Large intestine (tissue), 3 donors: ENCODE data around the gene GRID1. TPM values are rescaled to one million over a fixed set of nuclear protein-coding genes. Genes with fewer than 3 reads are reported as not detected.
A peak's percentile ranks its signal among the peaks of the same experiment; 100 is the strongest.

Experiments
- DNase-seq, 2 donors: peaks; one replicate each; pipeline versions ENCODE4 v3.0.0 to v3.0.0-alpha.2; 2013
- H3K27ac ChIP-seq: one replicate; pipeline ENCODE4 v1.5.1; 2013; ENCODE audit warnings: low read length
- H3K27me3 ChIP-seq: 2 replicates; pipeline ENCODE4 v1.6.1; 2013; ENCODE audit warnings: low read length; ENCODE audit not compliant: control insufficient read depth, insufficient read depth
- H3K36me3 ChIP-seq: 2 replicates; pipeline ENCODE4 v1.6.1; 2013; ENCODE audit warnings: low read length; ENCODE audit not compliant: control insufficient read depth, insufficient read depth
- H3K4me1 ChIP-seq: one replicate; pipeline ENCODE4 v1.6.1; 2013; ENCODE audit warnings: low read length; ENCODE audit not compliant: control insufficient read depth, insufficient read depth
- H3K4me3 ChIP-seq: one replicate; pipeline ENCODE4 v1.5.1; 2013; ENCODE audit warnings: low read length
- H3K9me3 ChIP-seq: one replicate; pipeline ENCODE4 v1.6.1; 2013; ENCODE audit warnings: mild to moderate bottlenecking, low read depth, low read length, moderate library complexity; ENCODE audit not compliant: control insufficient read depth
- WGBS: methylation state at CpG from one replicate; pipeline ENCODE4 v1.1.5; 2013; ENCODE audit warnings: low lambda C conversion rate; ENCODE audit not compliant: insufficient coverage; 5-methylcytosine and 5-hydroxymethylcytosine counted together
- polyA plus RNA-seq: library from polyadenylated mRNA; unstranded; fragments of 120-200 nt; gene quantifications from one replicate; pipeline ENCODE4 v1.2.1, GENCODE V29; 2013

GRID1 gene
- polyA plus RNA-seq, 1 donor = 1.7 TPM

DNA sequence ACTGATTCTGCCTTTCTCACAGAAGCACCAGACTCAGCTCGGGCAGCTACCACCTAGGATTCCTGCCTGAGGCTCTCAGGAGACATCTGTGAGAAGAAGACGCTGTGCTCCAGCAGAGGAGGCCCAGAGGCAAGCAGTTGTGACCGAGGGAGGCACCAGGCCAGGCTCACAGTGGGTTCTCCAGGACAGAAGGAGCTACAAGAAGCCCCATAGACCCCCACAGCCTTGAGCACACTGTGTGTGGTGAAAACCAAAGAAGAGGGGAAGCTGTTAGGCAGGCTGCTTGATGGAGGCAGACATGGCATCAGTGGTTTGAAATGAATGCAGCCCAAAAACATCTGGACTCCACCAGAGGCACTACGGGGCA is 198.8 kb downstream of the GRID1 start:
- H3K4me1 ChIP-seq = peaks cover 49% of the 10 kb centered on the region
- H3K36me3 ChIP-seq = no peaks in the 10 kb centered on the region
- no CpG with 5 or more reads among the region's 4 CpGs for WGBS
- no peak for DNase-seq
- H3K4me3 ChIP-seq = no peak overlapping the region
- H3K27ac ChIP-seq = peak overlapping the region; percentile 48
- peaks cover 3% of the 10 kb centered on the region for H3K9me3 ChIP-seq
- H3K27me3 ChIP-seq = no peaks in the 10 kb centered on the region

DNA sequence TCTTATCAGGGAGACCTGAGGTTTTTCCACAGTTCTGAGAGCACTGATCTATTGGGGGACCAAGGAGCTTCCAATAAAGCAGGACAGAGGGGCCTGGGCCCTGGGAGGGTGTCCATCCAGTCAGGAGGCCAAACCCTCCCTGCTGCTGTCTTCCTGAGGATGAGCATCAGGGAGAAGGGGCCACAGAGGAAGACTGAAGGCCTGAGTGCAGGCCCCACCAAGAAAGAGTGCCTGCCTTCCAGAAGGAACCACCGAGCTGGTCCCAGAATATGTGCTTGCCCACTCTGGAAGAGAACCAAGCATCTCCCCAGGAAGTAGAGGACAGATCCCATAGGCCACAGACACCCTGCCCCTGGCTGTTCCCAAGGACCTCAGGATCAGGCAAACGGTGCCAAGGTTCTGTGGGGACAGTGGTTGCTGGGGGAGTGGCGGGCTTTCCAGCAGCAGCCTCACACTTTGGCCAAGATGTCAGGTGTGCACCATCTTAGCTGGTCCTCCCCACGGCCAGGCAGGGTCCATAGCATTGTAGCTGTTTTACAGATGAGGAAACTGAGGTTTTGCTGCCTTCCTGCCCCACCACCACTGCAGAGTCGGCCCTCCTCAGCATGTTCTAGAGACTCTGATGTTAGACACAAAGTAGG is 199.4 kb downstream of the GRID1 start:
- no peak overlapping the region for H3K27ac ChIP-seq
- H3K27me3 ChIP-seq = no peaks in the 10 kb centered on the region
- H3K4me3 ChIP-seq = no peak overlapping the region
- no peaks in the 10 kb centered on the region for H3K36me3 ChIP-seq
- no peak for DNase-seq
- H3K4me1 ChIP-seq = peaks cover 55% of the 10 kb centered on the region
- H3K9me3 ChIP-seq = peaks cover 3% of the 10 kb centered on the region
- no CpG with 5 or more reads among the region's 5 CpGs for WGBS

DNA sequence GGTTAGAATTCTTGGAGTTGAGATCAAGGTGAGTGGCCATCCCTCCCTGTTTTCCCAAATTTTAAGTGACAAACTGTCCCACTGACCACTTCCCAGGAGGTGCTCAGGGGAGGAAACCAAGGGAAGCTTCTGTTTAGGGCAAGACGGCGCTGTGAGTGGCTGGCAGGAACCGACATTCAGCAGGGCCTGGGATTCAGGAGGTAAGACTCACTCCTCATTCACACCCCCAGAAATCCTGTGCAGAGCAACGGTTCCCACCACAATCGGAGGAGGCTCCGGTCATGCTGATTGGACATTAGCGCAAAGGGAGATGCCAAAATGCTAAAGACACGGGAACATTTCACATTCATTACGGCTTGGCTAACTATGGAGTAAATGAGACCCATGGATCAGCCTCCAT is 200.9 kb downstream of the GRID1 start:
- peaks cover 3% of the 10 kb centered on the region for H3K9me3 ChIP-seq
- H3K36me3 ChIP-seq = no peaks in the 10 kb centered on the region
- H3K4me3 ChIP-seq = no peak overlapping the region
- H3K4me1 ChIP-seq = peaks cover 58% of the 10 kb centered on the region
- no peaks in the 10 kb centered on the region for H3K27me3 ChIP-seq
- DNase-seq = no peak
- no peak overlapping the region for H3K27ac ChIP-seq
- 100% methylated on average over 2 of the region's 9 CpGs for WGBS

DNA sequence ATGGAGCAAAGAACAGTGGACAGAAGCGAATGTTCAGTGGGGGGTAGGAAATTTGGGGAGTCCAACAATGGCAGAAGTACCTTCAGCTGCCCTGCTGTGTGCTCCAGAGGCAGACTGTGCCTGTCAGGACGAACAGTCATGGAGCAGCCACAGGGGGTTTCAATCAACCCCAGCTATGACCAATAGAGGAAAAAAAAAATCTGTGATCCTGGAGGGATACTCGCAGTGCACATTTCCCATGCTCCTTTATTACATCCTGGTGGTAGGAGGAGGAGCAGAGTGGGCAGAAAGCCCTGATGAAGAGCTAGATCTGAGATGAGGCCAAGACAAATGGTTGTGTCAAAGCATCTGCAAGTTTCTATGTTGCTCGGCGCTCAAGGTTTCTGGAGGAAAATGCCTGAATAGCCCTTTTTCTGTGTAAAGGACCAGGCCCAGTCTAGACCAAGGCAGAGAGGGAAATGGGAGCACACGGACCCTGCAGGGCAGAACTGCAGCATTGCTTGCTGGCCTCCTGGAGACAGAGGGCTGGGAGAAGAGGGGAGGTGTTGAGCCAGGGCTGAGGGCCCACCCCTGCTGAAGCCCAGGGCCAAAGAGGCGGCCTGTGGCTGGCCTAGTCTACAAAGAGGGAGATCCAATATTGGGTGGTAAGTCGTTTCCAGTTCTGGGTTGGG is 201.5 kb downstream of the GRID1 start:
- peaks cover 3% of the 10 kb centered on the region for H3K9me3 ChIP-seq
- WGBS = no CpG with 5 or more reads among the region's 8 CpGs
- H3K4me1 ChIP-seq = peaks cover 58% of the 10 kb centered on the region

DNA sequence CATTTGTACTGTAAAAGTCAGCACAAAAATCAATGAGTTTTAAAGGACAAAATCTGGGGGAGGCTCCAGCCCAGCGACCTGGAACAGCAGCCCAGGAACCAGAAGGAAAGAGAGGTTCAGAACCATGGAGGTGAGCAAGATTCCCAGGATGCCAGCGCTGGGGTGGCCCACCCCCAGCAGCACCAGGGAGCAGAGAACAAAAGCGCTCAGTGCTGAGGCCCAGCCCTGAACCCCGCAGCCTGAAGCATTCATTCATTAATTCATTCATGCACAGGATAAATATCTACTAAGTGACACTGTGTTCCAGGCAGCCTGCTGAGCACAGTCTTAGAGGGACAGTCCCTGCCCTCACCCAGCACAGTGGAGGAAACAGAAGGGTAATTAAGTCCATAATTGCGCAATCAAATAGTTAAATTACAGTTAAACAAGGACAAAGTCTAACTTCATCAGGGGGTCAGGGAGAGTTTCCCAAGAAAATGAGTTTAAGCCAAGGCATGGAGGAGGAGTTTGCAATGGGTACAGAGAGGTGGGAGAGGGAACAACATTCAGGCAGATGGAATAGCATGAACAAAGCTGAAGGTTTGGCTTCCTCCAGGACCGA is 202.3 kb downstream of the GRID1 start:
- Histone ChIP-seq H3K4me1 (peaks cover 58% of the 10 kb centered on the region), H3K36me3 (no peaks in the 10 kb centered on the region), H3K27me3 (no peaks in the 10 kb centered on the region), H3K4me3 (no peak overlapping the region), H3K9me3 (peaks cover 3% of the 10 kb centered on the region), H3K27ac (peak overlapping the region; percentile 88)
- peak; percentile 85 to 93 for DNase-seq
- WGBS = no CpG with 5 or more reads among the region's 6 CpGs

More for the DNA sequence above, 201.5 kb downstream of the GRID1 start:
- no peaks in the 10 kb centered on the region for H3K36me3 ChIP-seq
- no peak overlapping the region for H3K4me3 ChIP-seq
- no peaks in the 10 kb centered on the region for H3K27me3 ChIP-seq
- DNase-seq = no peak
- peak overlapping the region; percentile 46 for H3K27ac ChIP-seq

GRCh38 chr10:86163522-86164173 is 202.9 kb downstream of the GRID1 start:
- peak; percentile 87 to 91 for DNase-seq
- Histone ChIP-seq H3K27me3 (no peaks in the 10 kb centered on the region), H3K9me3 (peaks cover 3% of the 10 kb centered on the region), H3K4me1 (peaks cover 52% of the 10 kb centered on the region), H3K36me3 (no peaks in the 10 kb centered on the region), H3K27ac (peak overlapping the region; percentile 88), H3K4me3 (no peak overlapping the region)
- WGBS = no CpG with 5 or more reads among the region's 13 CpGs

DNA sequence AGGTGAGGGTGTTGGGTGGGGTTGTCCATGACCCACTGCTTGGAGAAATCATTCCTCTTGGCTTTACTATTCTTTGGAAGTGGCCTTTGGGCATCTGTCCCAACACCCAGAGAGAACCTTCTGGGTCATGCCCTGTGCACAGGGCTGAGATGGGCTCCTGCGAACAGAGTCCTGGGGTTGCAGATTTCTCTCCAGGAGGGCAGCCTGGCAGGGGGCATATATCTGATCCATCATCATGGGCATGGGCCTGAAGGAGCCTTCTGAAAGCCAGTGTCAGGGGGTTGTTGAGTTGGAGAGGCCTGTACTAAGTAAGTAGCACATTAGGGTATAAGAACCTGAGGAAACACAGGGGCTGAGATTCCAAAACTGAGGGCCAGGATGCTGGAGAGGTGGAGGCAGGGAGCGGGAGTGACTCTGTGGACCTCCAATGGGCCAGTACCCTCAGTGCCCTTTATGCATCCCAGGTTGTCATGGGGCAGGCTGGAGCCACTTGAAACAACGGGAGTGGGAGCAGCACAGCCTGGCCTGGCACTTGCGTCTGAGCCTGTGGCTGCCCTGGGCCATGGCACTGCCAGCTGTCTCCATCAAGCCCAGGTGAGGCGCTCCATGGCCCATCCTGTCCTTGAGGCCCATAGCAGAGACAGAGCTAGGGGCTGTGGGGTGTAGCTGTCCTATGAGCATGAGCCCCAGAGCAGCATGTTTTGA is 203.7 kb downstream of the GRID1 start:
- Histone ChIP-seq H3K27me3 (no peaks in the 10 kb centered on the region), H3K4me3 (no peak overlapping the region), H3K9me3 (peaks cover 3% of the 10 kb centered on the region), H3K4me1 (peaks cover 45% of the 10 kb centered on the region), H3K27ac (peak overlapping the region; percentile 88), H3K36me3 (no peaks in the 10 kb centered on the region)
- whole genome bisulfite sequencing = no CpG with 5 or more reads among the region's 5 CpGs
- no peak for DNase-seq

DNA sequence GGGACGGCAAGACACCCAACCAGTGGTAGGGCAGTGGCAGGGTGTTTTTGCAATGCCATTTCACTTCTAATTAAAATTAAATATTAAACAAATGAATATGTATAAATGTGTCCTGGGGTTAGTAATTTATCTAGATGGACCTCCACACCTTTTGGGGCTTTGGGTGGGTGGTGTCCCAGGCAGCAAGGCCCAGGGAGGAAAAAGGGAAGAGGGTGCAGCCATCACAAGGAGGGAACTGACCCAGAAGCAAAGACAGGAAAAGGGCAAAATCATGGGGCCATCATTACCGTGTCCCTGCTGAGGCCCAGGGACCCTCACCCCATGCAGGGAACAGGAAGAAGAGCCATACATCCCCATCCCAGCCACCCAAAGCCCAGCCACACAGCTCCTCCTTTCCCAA is 204.6 kb downstream of the GRID1 start:
- Histone ChIP-seq H3K27ac (peak overlapping the region; percentile 88), H3K4me1 (peaks cover 41% of the 10 kb centered on the region), H3K9me3 (peaks cover 3% of the 10 kb centered on the region), H3K4me3 (no peak overlapping the region), H3K36me3 (no peaks in the 10 kb centered on the region), H3K27me3 (no peaks in the 10 kb centered on the region)
- DNase-seq = no peak
- no CpG with 5 or more reads among the region's 2 CpGs for WGBS

- DNase-seq = no peak
- no CpG with 5 or more reads among the region's 8 CpGs for WGBS
Observed at GRCh38 chr10:86160890-86161585, 205.6 kb downstream of the GRID1 start.

More at GRCh38 chr10:86160890-86161585, 205.6 kb downstream of the GRID1 start:
- Histone ChIP-seq H3K27ac (no peak overlapping the region), H3K36me3 (no peaks in the 10 kb centered on the region), H3K27me3 (no peaks in the 10 kb centered on the region), H3K4me1 (peaks cover 33% of the 10 kb centered on the region), H3K9me3 (peaks cover 3% of the 10 kb centered on the region), H3K4me3 (no peak overlapping the region)
